ENCODE measurements around the gene ATP6V1A. TPM values are rescaled to one million over a fixed set of nuclear protein-coding genes. Genes with fewer than 3 reads are reported as not detected.

The ATP6V1A gene
- total and polyA plus RNA-seq, 8 donors = 5.9 to 44.7 (median 24.9) TPM

GRCh38 chr3:113783980-113784379, 37.1 kb downstream of the ATP6V1A start:
- Histone ChIP-seq H3K9me3 (no peaks in the 10 kb centered on the region), H3K36me3 (peaks cover 0 to 8% (median under 1%) of the 10 kb centered on the region in 3 donors), H3K4me1 (no peaks in the 10 kb centered on the region), H3K4me3 (no peak overlapping the region), H3K27me3 (no peaks in the 10 kb centered on the region), H3K27ac (no peak overlapping the region)
- no peak for TF ChIP-seq CTCF (IDR thresholded peaks at IDR 0.05)
- FAIRE-seq (no peak), DNase-seq (no peak), ATAC-seq (no peak)
- WGBS, 2 donors = 83 to 85% methylated on average over 4 of the region's 4 CpGs
- intact Hi-C loops (cut with DNase I) = no loop called here

- Histone ChIP-seq H3K9me3 (no peaks in the 10 kb centered on the region), H3K27ac (no peak overlapping the region), H3K4me3 (no peak overlapping the region), H3K36me3 (peaks cover 0 to 21% (median 2%) of the 10 kb centered on the region in 3 donors), H3K4me1 (no peaks in the 10 kb centered on the region), H3K27me3 (no peaks in the 10 kb centered on the region)
- no peak for TF ChIP-seq CTCF (IDR thresholded peaks at IDR 0.05)
- DNase-seq = no peak
- intact Hi-C loops (cut with DNase I) = no loop called here
- no peak for FAIRE-seq
- ATAC-seq = no peak
Observed at GRCh38 chr3:113791381-113791780, 44.5 kb downstream of the ATP6V1A start.

GRCh38 chr3:113794526-113794925, 47.7 kb downstream of the ATP6V1A start:
- 94 to 95% methylated on average over 4 of the region's 4 CpGs for WGBS, 2 donors
- no peak overlapping the region for H3K4me3 ChIP-seq
- ATAC-seq (no peak), DNase-seq (no peak), FAIRE-seq (no peak)
- intact Hi-C loops (cut with DNase I) = no loop called here
- H3K27me3 ChIP-seq = no peaks in the 10 kb centered on the region
- no peaks in the 10 kb centered on the region for H3K9me3 ChIP-seq
- no peaks in the 10 kb centered on the region for H3K4me1 ChIP-seq
- H3K27ac ChIP-seq = no peak overlapping the region
- TF ChIP-seq CTCF (IDR thresholded peaks at IDR 0.05) = no peak
- H3K36me3 ChIP-seq = peaks cover 0 to 35% (median 0%) of the 10 kb centered on the region in 3 donors

GRCh38 chr3:113795693-113796092, 48.9 kb downstream of the ATP6V1A start:
- DNase-seq (no peak), FAIRE-seq (no peak), ATAC-seq (no peak)
- no peaks in the 10 kb centered on the region for H3K27me3 ChIP-seq
- no peak overlapping the region for H3K27ac ChIP-seq
- peaks cover 0 to 37% (median 0%) of the 10 kb centered on the region in 3 donors for H3K36me3 ChIP-seq
- H3K4me3 ChIP-seq = no peak overlapping the region
- H3K4me1 ChIP-seq = no peaks in the 10 kb centered on the region
- no peak for TF ChIP-seq CTCF (IDR thresholded peaks at IDR 0.05)
- 75 to 77% methylated on average over 4 of the region's 4 CpGs for WGBS, 2 donors
- intact Hi-C loops (cut with DNase I) = no loop called here
- no peaks in the 10 kb centered on the region for H3K9me3 ChIP-seq

- Histone ChIP-seq H3K4me1 (no peaks in the 10 kb centered on the region), H3K36me3 (peaks cover 0 to 63% (median 2%) of the 10 kb centered on the region in 3 donors), H3K27me3 (no peaks in the 10 kb centered on the region), H3K9me3 (no peaks in the 10 kb centered on the region), H3K27ac (no peak overlapping the region), H3K4me3 (no peak overlapping the region)
- 92 to 97% methylated on average over 3 of the region's 3 CpGs for WGBS, 2 donors
- ATAC-seq = no peak
- no peak for TF ChIP-seq CTCF (IDR thresholded peaks at IDR 0.05)
- no peak for FAIRE-seq
- intact Hi-C loops (cut with DNase I) = no loop called here
- no peak for DNase-seq
Observed at GRCh38 chr3:113802795-113803455, 56.1 kb downstream of the ATP6V1A start.
